SK-N-SH (cell line): ENCODE data around the gene RND3.

Experiments
- ELF1 ChIP-seq: IDR thresholded peaks from 2 replicates; pipeline ENCODE4 v1.4.0; 2012
- TF ChIP-seq, protein P1 (sequence below): fragments of 200-600 bp; sonication (generic); IDR thresholded peaks from 2 replicates; pipeline ENCODE4 v1.6.1; 2017; ENCODE audit warnings: antibody characterized with exemption, mild to moderate bottlenecking, moderate library complexity

DNA sequence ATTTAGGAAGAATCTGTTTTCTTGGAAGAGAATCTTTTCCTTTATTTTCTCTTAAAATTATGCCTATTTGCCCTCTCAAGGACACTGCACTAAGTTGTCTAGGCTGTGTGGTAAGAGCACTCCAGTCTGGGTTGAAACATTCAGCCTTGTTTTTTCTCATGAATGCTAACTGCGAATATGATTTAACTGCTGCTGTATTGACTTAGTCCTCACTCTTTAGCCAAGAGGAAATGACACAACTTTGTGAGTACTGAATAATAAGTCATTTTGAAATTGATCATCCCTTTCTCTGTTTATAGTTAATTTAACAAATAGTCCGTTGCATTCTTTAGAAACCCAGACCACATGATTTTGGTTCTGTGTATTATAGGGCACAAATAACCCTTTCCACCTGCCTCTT is 4.5 kb upstream of the RND3 start:
- TF ChIP-seq, protein P1, sequence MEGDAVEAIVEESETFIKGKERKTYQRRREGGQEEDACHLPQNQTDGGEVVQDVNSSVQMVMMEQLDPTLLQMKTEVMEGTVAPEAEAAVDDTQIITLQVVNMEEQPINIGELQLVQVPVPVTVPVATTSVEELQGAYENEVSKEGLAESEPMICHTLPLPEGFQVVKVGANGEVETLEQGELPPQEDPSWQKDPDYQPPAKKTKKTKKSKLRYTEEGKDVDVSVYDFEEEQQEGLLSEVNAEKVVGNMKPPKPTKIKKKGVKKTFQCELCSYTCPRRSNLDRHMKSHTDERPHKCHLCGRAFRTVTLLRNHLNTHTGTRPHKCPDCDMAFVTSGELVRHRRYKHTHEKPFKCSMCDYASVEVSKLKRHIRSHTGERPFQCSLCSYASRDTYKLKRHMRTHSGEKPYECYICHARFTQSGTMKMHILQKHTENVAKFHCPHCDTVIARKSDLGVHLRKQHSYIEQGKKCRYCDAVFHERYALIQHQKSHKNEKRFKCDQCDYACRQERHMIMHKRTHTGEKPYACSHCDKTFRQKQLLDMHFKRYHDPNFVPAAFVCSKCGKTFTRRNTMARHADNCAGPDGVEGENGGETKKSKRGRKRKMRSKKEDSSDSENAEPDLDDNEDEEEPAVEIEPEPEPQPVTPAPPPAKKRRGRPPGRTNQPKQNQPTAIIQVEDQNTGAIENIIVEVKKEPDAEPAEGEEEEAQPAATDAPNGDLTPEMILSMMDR, result no peak
- TF ChIP-seq ELF1, result no peak
